Naive thymus-derived CD8-positive, alpha-beta T cell (primary cell): ENCODE data around the gene SPRED1. TPM values are rescaled to one million over a fixed set of nuclear protein-coding genes. Genes with fewer than 3 reads are reported as not detected.

Experiments used
- ATAC-seq, 2 donors: fragments of 150-1000 bp; cut with Tn5 transposase in 1 of 2; sonication (Bioruptor Pico), chemical (Tn5 transposase) in 1 of 2; 1 replicate in 1 of 2; 2 replicates in 1 of 2; pipeline ENCODE4 v1.10.0; 2021; ENCODE audit warnings: mild to moderate bottlenecking in 2 of 2, moderate library complexity in 2 of 2
- POLR2A ChIA-PET: fragments of 350-600 bp; sonication (Branson Sonifier 250); formaldehyde crosslinking; loops from one replicate; lab custom pipeline; 2021; ENCODE audit warnings: antibody characterized with exemption; lab: Charles Lee
- DNase-seq, 10 donors: peaks; one replicate each; pipeline versions ENCODE4 v3.0.0 to v3.0.0-alpha.2; 2020 to 2022
- H3K27ac Mint-ChIP-seq, 10 donors: one replicate each; pipeline ENCODE4 v1.8.0; 2020 to 2022; ENCODE audit warnings: mild to moderate bottlenecking in 10 of 10, mixed read lengths in 10 of 10, moderate library complexity in 4 of 10, inconsistent platforms in 1 of 10
- H3K27me3 Mint-ChIP-seq, 5 donors: one replicate each; pipeline ENCODE4 v1.8.0; 2021 to 2022; ENCODE audit warnings: mixed read lengths in 5 of 5
- H3K36me3 Mint-ChIP-seq, 3 donors: one replicate each; pipeline ENCODE4 v1.8.0; 2020 to 2022; ENCODE audit warnings: mixed read lengths in 3 of 3, mild to moderate bottlenecking in 2 of 3, inconsistent platforms in 1 of 3
- H3K4me1 Mint-ChIP-seq, 4 donors: one replicate each; pipeline ENCODE4 v1.8.0; 2021 to 2022; ENCODE audit warnings: mixed read lengths in 4 of 4
- H3K4me3 Mint-ChIP-seq, 10 donors: one replicate each; pipeline ENCODE4 v1.8.0; 2020 to 2022; ENCODE audit warnings: mild to moderate bottlenecking in 10 of 10, mixed read lengths in 10 of 10, moderate library complexity in 6 of 10, inconsistent platforms in 1 of 10
- H3K9me3 Mint-ChIP-seq, 9 donors: one replicate each; pipeline ENCODE4 v1.8.0; 2020 to 2022; ENCODE audit warnings: mixed read lengths in 9 of 9, mild to moderate bottlenecking in 3 of 9, inconsistent platforms in 1 of 9, moderate library complexity in 1 of 9
- polyA plus RNA-seq, 3 donors: library from polyadenylated mRNA; unstranded; fragments of 300-500 nt; fragmentation: Illumina TruSeq; gene quantifications; one replicate each; pipeline ENCODE4 v1.2.3, GENCODE V29; 2021
- total RNA-seq, 8 experiments: library from RNA in 2 of 8; stranded (reverse) in 2 of 8; gene quantifications; one replicate each; pipeline ENCODE4 v1.2.3 and lab custom pipeline; 2021 to 2026

SPRED1 gene
- total and polyA plus RNA-seq, 5 experiments from 2014 or later: 0.09 to 0.75 (median 0.24) TPM

DNA sequence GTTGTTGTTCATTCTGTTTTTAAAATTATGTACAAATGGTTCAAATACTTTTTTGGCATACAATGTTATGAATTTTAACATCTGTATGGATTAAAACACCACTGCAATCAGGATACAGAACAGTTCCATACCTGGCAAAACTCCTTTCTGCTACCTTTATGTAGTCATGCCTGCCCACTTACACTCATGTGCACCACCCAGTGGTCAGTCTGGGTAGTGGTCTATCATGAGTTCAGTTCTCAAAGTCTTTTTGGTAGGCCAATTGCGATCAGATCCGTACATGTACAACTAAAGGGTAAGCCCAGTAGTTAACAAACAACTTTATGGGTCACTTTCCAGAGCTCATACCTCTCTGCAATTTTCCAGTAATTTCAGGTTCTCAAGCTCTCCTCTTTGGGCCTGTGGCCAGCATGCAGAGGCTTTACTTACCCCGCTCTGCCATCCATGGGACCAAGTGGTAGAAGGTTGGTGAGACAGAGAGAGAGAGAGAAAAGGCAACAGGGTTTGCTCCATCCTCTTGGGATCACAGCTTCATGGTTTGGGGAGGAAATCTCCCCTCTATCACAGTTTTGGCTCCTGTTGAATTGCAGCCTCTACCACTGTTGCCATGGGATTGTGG lies 137.4 kb downstream of the SPRED1 start:
- peaks cover 15 to 24% (median 19%) of the 10 kb centered on the region in 5 donors for H3K27me3 Mint-ChIP-seq
- H3K9me3 Mint-ChIP-seq: no peaks in the 10 kb centered on the region
- peak; percentile 53 to 56 for ATAC-seq
- H3K27ac Mint-ChIP-seq: no peak overlapping the region
- no peaks in the 10 kb centered on the region for H3K4me1 Mint-ChIP-seq
- H3K4me3 Mint-ChIP-seq: no peak overlapping the region
- H3K36me3 Mint-ChIP-seq: no peaks in the 10 kb centered on the region
- POLR2A ChIA-PET: no interaction called here
- peak; percentile 14 to 70 (median 41) for DNase-seq

DNA sequence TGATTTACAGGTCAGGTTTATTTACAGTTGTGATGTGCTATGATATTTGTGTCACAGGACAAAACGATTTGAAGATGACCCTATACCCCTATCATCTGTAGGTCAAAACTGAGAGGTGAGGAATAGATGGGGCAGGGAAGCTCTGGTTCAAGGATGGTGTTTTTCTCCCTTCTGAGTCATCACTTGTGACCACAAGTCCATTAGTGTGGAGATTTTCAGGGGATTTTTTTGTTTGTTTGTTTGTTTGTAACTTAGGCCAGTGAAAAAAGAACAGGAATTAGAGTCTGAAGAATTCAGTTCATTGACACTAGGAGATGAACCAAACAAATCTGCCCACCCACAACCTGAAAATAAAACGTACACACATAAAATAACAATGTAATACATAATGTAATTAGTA lies 138.6 kb downstream of the SPRED1 start:
- no peaks in the 10 kb centered on the region for H3K4me1 Mint-ChIP-seq
- DNase-seq (no peak), ATAC-seq (no peak)
- no peaks in the 10 kb centered on the region for H3K9me3 Mint-ChIP-seq
- H3K36me3 Mint-ChIP-seq: no peaks in the 10 kb centered on the region
- POLR2A ChIA-PET: no interaction called here
- peaks cover 14 to 34% (median 18%) of the 10 kb centered on the region in 5 donors for H3K27me3 Mint-ChIP-seq
- no peak overlapping the region for H3K4me3 Mint-ChIP-seq
- no peak overlapping the region for H3K27ac Mint-ChIP-seq

DNA sequence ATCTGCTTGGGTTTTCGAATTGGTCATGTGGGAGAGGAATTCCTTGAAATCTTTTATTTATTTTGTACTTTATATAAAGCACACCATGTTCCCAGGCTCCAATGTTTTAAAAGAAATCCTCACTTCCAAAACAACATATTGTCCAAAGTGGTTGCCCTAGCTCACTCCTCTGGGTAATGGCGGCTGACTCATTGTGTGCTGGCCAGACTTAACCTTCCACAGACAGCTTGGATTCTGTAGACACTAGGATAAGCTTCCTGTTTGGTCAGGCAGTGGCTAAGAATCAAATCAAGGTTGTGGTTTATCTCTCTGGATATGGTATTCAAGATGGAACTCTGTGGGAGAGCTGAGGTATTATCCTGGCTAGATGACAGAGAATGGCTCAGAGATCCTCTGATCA lies 145.5 kb downstream of the SPRED1 start:
- Mint-ChIP-seq H3K27me3 (peaks cover 25 to 37% (median 25%) of the 10 kb centered on the region in 5 donors), H3K27ac (no peak overlapping the region), H3K4me3 (no peak overlapping the region), H3K36me3 (no peaks in the 10 kb centered on the region), H3K9me3 (no peaks in the 10 kb centered on the region), H3K4me1 (no peaks in the 10 kb centered on the region)
- no peak for ATAC-seq
- no peak for DNase-seq
- POLR2A ChIA-PET: no interaction called here

DNA sequence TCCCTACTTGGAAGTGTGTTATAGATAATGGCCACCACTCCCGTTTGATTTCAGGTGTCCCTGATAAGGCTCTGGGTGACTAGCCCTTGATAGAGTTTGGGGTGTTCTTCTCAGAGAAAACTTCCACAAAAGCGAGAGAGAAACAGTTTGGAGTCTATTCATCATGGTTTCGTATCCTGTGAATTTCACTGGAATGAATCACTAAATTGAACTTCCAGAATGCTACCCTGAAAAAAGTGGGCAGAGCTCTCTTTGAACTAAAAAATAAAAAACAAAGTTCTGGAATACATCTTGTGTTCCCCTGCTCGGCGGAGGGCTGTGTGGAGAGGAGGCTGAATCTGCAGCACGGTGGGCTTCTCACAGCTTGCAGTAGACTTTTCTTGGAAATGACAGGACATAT lies 148.5 kb downstream of the SPRED1 start:
- peaks cover 20 to 28% (median 23%) of the 10 kb centered on the region in 5 donors for H3K27me3 Mint-ChIP-seq
- no peaks in the 10 kb centered on the region for H3K4me1 Mint-ChIP-seq
- DNase-seq: no peak
- ATAC-seq: no peak
- no peaks in the 10 kb centered on the region for H3K36me3 Mint-ChIP-seq
- no peaks in the 10 kb centered on the region for H3K9me3 Mint-ChIP-seq
- H3K4me3 Mint-ChIP-seq: no peak overlapping the region
- H3K27ac Mint-ChIP-seq: no peak overlapping the region
- POLR2A ChIA-PET: no interaction called here

DNA sequence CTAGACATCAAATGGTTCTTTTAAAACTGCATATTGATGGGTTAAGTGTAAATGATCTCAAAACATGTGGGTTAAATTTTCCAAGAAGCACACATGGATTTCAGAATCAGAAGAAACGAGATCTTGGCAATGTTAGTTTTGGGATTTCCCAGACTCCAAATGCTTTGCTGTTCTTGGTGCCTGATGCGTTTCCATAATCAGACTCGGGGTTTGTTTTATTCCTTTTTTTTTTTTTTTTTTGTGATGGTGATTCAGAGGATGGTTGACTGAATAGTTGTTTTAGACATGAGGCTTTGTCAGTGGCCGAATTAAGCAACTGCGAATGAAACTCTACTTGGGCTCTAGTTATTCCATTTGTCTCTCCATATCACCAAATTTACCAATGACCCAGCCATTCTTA lies 149.1 kb downstream of the SPRED1 start:
- no peak overlapping the region for H3K4me3 Mint-ChIP-seq
- H3K4me1 Mint-ChIP-seq: no peaks in the 10 kb centered on the region
- DNase-seq: no peak
- POLR2A ChIA-PET: no interaction called here
- H3K27ac Mint-ChIP-seq: no peak overlapping the region
- ATAC-seq: no peak
- peaks cover 17 to 25% (median 23%) of the 10 kb centered on the region in 5 donors for H3K27me3 Mint-ChIP-seq
- no peaks in the 10 kb centered on the region for H3K36me3 Mint-ChIP-seq
- no peaks in the 10 kb centered on the region for H3K9me3 Mint-ChIP-seq

DNA sequence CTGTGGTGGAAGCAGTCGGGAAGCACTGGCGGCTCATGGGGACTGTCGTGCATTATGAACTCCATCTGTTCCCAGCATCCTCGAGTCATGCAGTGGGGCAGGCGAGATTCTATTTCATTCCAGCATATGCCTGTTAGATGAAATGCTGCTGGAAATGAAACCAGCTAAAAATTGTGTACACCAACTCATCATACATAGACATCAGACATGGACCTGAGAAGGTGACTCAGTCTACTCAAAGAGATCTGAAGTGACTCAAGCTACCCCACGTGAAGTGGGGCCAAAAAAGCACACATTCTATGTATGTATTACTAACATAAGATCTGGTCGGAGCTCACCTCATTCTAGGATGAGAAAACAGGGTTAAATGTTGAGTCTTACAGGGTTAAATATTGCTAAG lies 153.8 kb downstream of the SPRED1 start:
- ATAC-seq: no peak
- Mint-ChIP-seq H3K27me3 (peaks cover 6 to 14% (median 12%) of the 10 kb centered on the region in 5 donors), H3K36me3 (no peaks in the 10 kb centered on the region), H3K27ac (no peak overlapping the region), H3K4me3 (no peak overlapping the region), H3K9me3 (no peaks in the 10 kb centered on the region), H3K4me1 (no peaks in the 10 kb centered on the region)
- POLR2A ChIA-PET: no interaction called here
- no peak for DNase-seq

Other genes with a start within 250 kb of the SPRED1 start
- gene FAM98B, start 201.3 kb downstream of the SPRED1 start, total RNA-seq: 10 to 100 TPM; 25.6 to 28.4 TPM
- gene FAM98B, start 201.3 kb downstream of the SPRED1 start, polyA plus RNA-seq: 1 to 10 TPM; 1.9 to 3.9 (median 3.2) TPM